Colonic mucosa (tissue), 4 donors: ENCODE results near the gene SLC35F1. TPM values are rescaled to one million over a fixed set of nuclear protein-coding genes. Genes with fewer than 3 reads are reported as not detected.
"Not testable (repeated sequence)": the region's sequence is repeated elsewhere in the genome, so short reads cannot be mapped to it uniquely, and the experiment has no call there.

Experiments used
- DNase-seq: peaks from one replicate; pipeline ENCODE4 v3.0.0-alpha.2; 2020
- H3K27ac ChIP-seq: fragments of 200-600 bp; one replicate; pipeline ENCODE4 v1.8.0; 2021
- H3K27me3 ChIP-seq: fragments of 200-600 bp; one replicate; pipeline ENCODE4 v1.8.0; 2021
- H3K36me3 ChIP-seq: fragments of 200-600 bp; one replicate; pipeline ENCODE4 v1.8.0; 2021
- H3K4me1 ChIP-seq: fragments of 200-600 bp; one replicate; pipeline ENCODE4 v1.8.0; 2021; ENCODE audit warnings: mild to moderate bottlenecking
- H3K4me3 ChIP-seq: fragments of 200-600 bp; one replicate; pipeline ENCODE4 v1.8.0; 2021
- H3K9ac ChIP-seq, 2 donors: one replicate each; pipeline ENCODE4 v1.7.0; 2013; ENCODE audit warnings: control low read depth in 2 of 2, low read depth in 2 of 2, low read length in 2 of 2
- H3K9me3 ChIP-seq: fragments of 200-600 bp; one replicate; pipeline ENCODE4 v1.8.0; 2021
- intact Hi-C: fragments of 100-400 bp; cut with DNase I; formaldehyde crosslinking; loops from one replicate; pipeline ENCODE4 v1.14.1; 2022
- total RNA-seq, 2 donors: library from RNA; stranded (reverse); fragmentation: NEBNext Ultra II Directional in 1 of 2; extraction: Animal tissue kit (Norgen Biotek cat#: 25700) in 1 of 2; gene quantifications; one replicate each; pipeline ENCODE4 v1.2.1, GENCODE V29; 2021
- TF ChIP-seq, protein P1 (sequence below): fragments of 200-600 bp; IDR thresholded peaks from one replicate; pipeline ENCODE4 v1.8.0; 2022; ENCODE audit warnings: antibody characterized with exemption, mild to moderate bottlenecking
- donor health status: healthy.
- donor health status: DM: no; HTN: no; CAD: no.
- donor health status: DM: no; HTN: no; CAD: no.

The SLC35F1 gene
- total RNA-seq, 2 donors from 2014 or later, result 0.25 to 1.1 TPM

DNA sequence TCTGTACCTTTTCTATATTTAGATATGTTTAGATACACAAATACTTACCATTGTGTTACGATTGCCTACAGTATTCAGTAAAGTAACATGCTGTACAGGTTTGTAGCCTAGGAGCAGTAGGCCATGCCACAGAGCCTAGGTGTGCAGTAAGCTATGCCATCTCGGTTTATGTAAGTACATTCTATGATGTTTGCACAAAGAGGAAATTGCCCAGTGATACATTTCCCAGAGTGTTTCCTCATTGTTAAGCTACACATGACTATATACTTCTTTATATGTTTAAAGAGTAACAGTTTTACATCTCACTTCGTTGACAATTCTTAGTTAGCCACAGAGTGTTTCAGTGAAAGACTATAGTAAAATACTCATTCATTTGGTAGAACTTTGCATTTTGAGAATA lies 51.5 kb downstream of the SLC35F1 start:
- Histone ChIP-seq H3K9ac (no peak overlapping the region), H3K36me3 (no peaks in the 10 kb centered on the region), H3K4me3 (no peak overlapping the region), H3K4me1 (no peaks in the 10 kb centered on the region), H3K27me3 (no peaks in the 10 kb centered on the region), H3K9me3 (no peaks in the 10 kb centered on the region), H3K27ac (no peak overlapping the region)
- TF ChIP-seq, protein P1, sequence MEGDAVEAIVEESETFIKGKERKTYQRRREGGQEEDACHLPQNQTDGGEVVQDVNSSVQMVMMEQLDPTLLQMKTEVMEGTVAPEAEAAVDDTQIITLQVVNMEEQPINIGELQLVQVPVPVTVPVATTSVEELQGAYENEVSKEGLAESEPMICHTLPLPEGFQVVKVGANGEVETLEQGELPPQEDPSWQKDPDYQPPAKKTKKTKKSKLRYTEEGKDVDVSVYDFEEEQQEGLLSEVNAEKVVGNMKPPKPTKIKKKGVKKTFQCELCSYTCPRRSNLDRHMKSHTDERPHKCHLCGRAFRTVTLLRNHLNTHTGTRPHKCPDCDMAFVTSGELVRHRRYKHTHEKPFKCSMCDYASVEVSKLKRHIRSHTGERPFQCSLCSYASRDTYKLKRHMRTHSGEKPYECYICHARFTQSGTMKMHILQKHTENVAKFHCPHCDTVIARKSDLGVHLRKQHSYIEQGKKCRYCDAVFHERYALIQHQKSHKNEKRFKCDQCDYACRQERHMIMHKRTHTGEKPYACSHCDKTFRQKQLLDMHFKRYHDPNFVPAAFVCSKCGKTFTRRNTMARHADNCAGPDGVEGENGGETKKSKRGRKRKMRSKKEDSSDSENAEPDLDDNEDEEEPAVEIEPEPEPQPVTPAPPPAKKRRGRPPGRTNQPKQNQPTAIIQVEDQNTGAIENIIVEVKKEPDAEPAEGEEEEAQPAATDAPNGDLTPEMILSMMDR, result no peak
- intact Hi-C loops, result no loop called here
- DNase-seq, result no peak

- H3K9ac ChIP-seq, result no peak overlapping the region
- no peaks in the 10 kb centered on the region for H3K27me3 ChIP-seq
- no peaks in the 10 kb centered on the region for H3K9me3 ChIP-seq
- no peaks in the 10 kb centered on the region for H3K36me3 ChIP-seq
- no peak for DNase-seq
- no peak overlapping the region for H3K4me3 ChIP-seq
- no peak overlapping the region for H3K27ac ChIP-seq
- TF ChIP-seq, protein P1, result no peak
- intact Hi-C loops, result no loop called here
- no peaks in the 10 kb centered on the region for H3K4me1 ChIP-seq
Observed at GRCh38 chr6:117960877-117961276, 53.8 kb downstream of the SLC35F1 start.

- H3K4me1 ChIP-seq, result no peaks in the 10 kb centered on the region
- no peak overlapping the region for H3K27ac ChIP-seq
- TF ChIP-seq, protein P1, result no peak
- H3K27me3 ChIP-seq, result no peaks in the 10 kb centered on the region
- intact Hi-C loops, result no loop called here
- no peak overlapping the region for H3K4me3 ChIP-seq
- no peak overlapping the region for H3K9ac ChIP-seq
- H3K36me3 ChIP-seq, result no peaks in the 10 kb centered on the region
- H3K9me3 ChIP-seq, result no peaks in the 10 kb centered on the region
- DNase-seq, result no peak
Observed at GRCh38 chr6:117961301-117961700, 54.2 kb downstream of the SLC35F1 start.

DNA sequence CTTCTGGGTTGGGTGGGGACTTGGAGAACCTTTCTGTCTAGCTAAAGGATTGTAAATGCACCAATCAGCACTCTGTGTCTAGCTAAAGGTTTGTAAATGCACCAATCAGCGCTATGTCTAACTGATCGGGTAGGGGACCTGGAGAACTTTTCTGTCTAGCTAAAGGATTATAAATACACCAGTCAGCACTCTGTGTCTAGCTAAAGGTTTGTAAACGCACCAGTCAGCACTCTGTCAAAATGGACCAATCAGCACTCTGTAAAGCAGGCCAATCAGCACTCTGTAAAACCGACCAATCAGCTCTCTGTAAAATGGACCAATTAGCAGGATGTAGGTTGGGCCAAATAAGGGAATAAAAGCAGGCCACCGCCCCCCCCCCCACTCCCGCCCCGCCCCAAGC lies 58.7 kb downstream of the SLC35F1 start:
- H3K4me1 ChIP-seq, H3K9me3 ChIP-seq, H3K9ac ChIP-seq, H3K4me3 ChIP-seq, H3K27ac ChIP-seq, intact Hi-C loops, H3K27me3 ChIP-seq, DNase-seq, H3K36me3 ChIP-seq: not testable (repeated sequence)

- H3K4me1 ChIP-seq, result no peaks in the 10 kb centered on the region
- DNase-seq, result no peak
- no peaks in the 10 kb centered on the region for H3K27me3 ChIP-seq
- TF ChIP-seq, protein P1, result no peak
- no peak overlapping the region for H3K27ac ChIP-seq
- H3K9me3 ChIP-seq, result no peaks in the 10 kb centered on the region
- intact Hi-C loops, result loop anchor here (10.0 kb wide), 1 partner anchor 613 kb away; no protein-coding TSS in a partner anchor
- H3K9ac ChIP-seq, result no peak overlapping the region
- no peaks in the 10 kb centered on the region for H3K36me3 ChIP-seq
- H3K4me3 ChIP-seq, result no peak overlapping the region
Observed at GRCh38 chr6:117971637-117972036, 64.6 kb downstream of the SLC35F1 start.

DNA sequence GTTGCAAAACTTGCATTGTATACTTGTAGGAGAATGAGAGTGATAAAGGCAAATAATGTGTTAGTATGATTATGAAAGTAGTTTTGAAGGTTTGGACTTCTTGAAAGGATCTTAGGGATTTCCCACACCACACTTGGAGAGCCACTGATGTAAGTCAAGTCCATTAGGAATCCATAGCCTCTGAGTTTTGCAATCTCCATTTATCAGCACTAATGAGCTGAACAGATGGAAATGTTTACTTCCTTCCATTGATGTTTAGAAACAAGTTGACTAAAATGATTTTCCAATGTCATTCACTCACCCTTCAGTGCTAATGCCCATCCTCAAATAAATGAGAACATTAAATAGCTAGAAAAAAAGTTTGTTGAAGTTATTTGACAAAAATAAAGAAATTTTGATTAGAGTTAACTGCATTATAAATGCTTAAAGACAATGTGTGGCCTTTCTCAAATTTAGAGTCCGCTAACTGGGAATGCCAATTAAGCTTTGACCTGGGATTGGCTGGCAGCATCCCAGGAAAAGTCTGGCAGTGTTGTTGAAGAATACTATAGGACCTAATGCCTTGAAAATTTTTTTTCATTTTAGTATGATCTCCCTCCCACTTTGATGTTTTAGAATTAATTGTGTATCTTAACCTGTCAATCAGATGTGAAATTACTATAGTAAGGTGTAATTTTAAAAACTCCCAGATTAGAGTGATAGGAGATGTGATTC lies 68.0 kb downstream of the SLC35F1 start:
- no peaks in the 10 kb centered on the region for H3K36me3 ChIP-seq
- H3K9me3 ChIP-seq, result no peaks in the 10 kb centered on the region
- H3K27me3 ChIP-seq, result no peaks in the 10 kb centered on the region
- no peaks in the 10 kb centered on the region for H3K4me1 ChIP-seq
- TF ChIP-seq, protein P1, result no peak
- H3K4me3 ChIP-seq, result no peak overlapping the region
- intact Hi-C loops, result loop anchor here (10.0 kb wide), 1 partner anchor 610 kb away; no protein-coding TSS in a partner anchor
- DNase-seq, result no peak
- no peak overlapping the region for H3K27ac ChIP-seq
- no peak overlapping the region for H3K9ac ChIP-seq
